Activated CD4-positive, alpha-beta T cell treated with anti-CD3 and anti-CD28 coated beads for 36 hours (primary cell): ENCODE measurements around the gene CHN2. TPM values are rescaled to one million over a fixed set of nuclear protein-coding genes. Genes with fewer than 3 reads are reported as not detected.
A peak's percentile ranks its signal among the peaks of the same experiment; 100 is the strongest.

Source experiments
- ATAC-seq: fragments of 200-7000 bp; cut with Tn5 transposase; one replicate; pipeline ENCODE4 v1.10.0; 2021; ENCODE audit warnings: mild to moderate bottlenecking, moderate library complexity
- CTCF ChIA-PET: fragments of 350-600 bp; sonication (Branson Sonifier 250); formaldehyde crosslinking; loops from one replicate; lab custom pipeline; 2021; ENCODE audit warnings: antibody characterized with exemption; lab: Charles Lee
- POLR2A ChIA-PET: fragments of 350-600 bp; sonication (Branson Sonifier 250); formaldehyde crosslinking; loops from one replicate; lab custom pipeline; 2021; ENCODE audit warnings: antibody characterized with exemption, inconsistent platforms; lab: Charles Lee
- DNase-seq: peaks from one replicate; pipeline ENCODE4 v3.0.0-alpha.2; 2020
- H3K27ac Mint-ChIP-seq: one replicate; pipeline ENCODE4 v1.8.0; 2021; ENCODE audit warnings: mixed read lengths
- H3K27me3 Mint-ChIP-seq: one replicate; pipeline ENCODE4 v1.8.0; 2021; ENCODE audit warnings: mixed read lengths
- H3K36me3 Mint-ChIP-seq: one replicate; pipeline ENCODE4 v1.8.0; 2021; ENCODE audit warnings: low read depth, mixed read lengths
- H3K4me1 Mint-ChIP-seq: one replicate; pipeline ENCODE4 v1.8.0; 2021; ENCODE audit warnings: mixed read lengths
- H3K4me3 Mint-ChIP-seq: one replicate; pipeline ENCODE4 v1.8.0; 2021; ENCODE audit warnings: mild to moderate bottlenecking, moderate library complexity, mixed read lengths
- H3K9me3 Mint-ChIP-seq: one replicate; pipeline ENCODE4 v1.8.0; 2021; ENCODE audit warnings: low read depth, mixed read lengths
- intact Hi-C, 2 experiments: fragments of 100-400 bp; cut with DNase I in 1 of 2; cut with micrococcal nuclease in 1 of 2; formaldehyde crosslinking; loops; one replicate each; pipeline versions ENCODE4 v1.14.2 to v1.15.1; 2022 to 2024; cut with DNase I, micrococcal nuclease
- total RNA-seq, 2 experiments: library from RNA; stranded (reverse); gene quantifications; one replicate each; pipeline ENCODE4 v1.2.3, GENCODE V29; 2021

Gene CHN2
- total RNA-seq, 2 experiments from 2014 or later, result 0.25 to 0.39 TPM

- CTCF ChIA-PET, result interaction anchor here (1.2 to 1.6 kb wide), 2 partner anchors 156 to 424 kb away, joined by 4 to 6 read pairs; no protein-coding TSS in a partner anchor
- no peaks in the 10 kb centered on the region for H3K27me3 Mint-ChIP-seq
- no peak overlapping the region for H3K27ac Mint-ChIP-seq
- H3K4me3 Mint-ChIP-seq, result no peak overlapping the region
- intact Hi-C loops, result loop anchor here (1.0 to 5.0 kb wide), 3 partner anchors 155 to 423 kb away; no protein-coding TSS in a partner anchor
- peak; percentile 50 for DNase-seq
- no peak for ATAC-seq
- no peaks in the 10 kb centered on the region for H3K4me1 Mint-ChIP-seq
- H3K36me3 Mint-ChIP-seq, result no peaks in the 10 kb centered on the region
- no peaks in the 10 kb centered on the region for H3K9me3 Mint-ChIP-seq
- POLR2A ChIA-PET, result no interaction called here
Measured at GRCh38 chr7:29345590-29345989, 151.0 kb downstream of the CHN2 start.

- ATAC-seq (no peak), DNase-seq (no peak)
- no peaks in the 10 kb centered on the region for H3K9me3 Mint-ChIP-seq
- POLR2A ChIA-PET, result no interaction called here
- intact Hi-C loops, result loop anchor here in 1 of 2 experiments (5.0 kb wide), 1 partner anchor 159 kb away; no protein-coding TSS in a partner anchor
- H3K4me3 Mint-ChIP-seq, result no peak overlapping the region
- no peak overlapping the region for H3K27ac Mint-ChIP-seq
- CTCF ChIA-PET, result interaction anchor here (1.2 to 1.6 kb wide), 2 partner anchors 156 to 424 kb away, joined by 4 to 6 read pairs; no protein-coding TSS in a partner anchor
- H3K36me3 Mint-ChIP-seq, result no peaks in the 10 kb centered on the region
- no peaks in the 10 kb centered on the region for H3K27me3 Mint-ChIP-seq
- H3K4me1 Mint-ChIP-seq, result no peaks in the 10 kb centered on the region
Measured at GRCh38 chr7:29346231-29346978, 151.8 kb downstream of the CHN2 start.

GRCh38 chr7:29349362-29349761 lies 154.8 kb downstream of the CHN2 start:
- Mint-ChIP-seq H3K4me1 (no peaks in the 10 kb centered on the region), H3K27me3 (no peaks in the 10 kb centered on the region), H3K36me3 (no peaks in the 10 kb centered on the region), H3K27ac (no peak overlapping the region), H3K4me3 (no peak overlapping the region), H3K9me3 (no peaks in the 10 kb centered on the region)
- no peak for ATAC-seq
- no peak for DNase-seq
- POLR2A ChIA-PET, result no interaction called here
- intact Hi-C loops, result loop anchor here in 1 of 2 experiments (5.0 kb wide), 1 partner anchor 162 kb away; no protein-coding TSS in a partner anchor
- CTCF ChIA-PET, result interaction anchor here (0.7 kb wide), 1 partner anchor 160 kb away, joined by 5 read pairs; no protein-coding TSS in a partner anchor

- no peaks in the 10 kb centered on the region for H3K27me3 Mint-ChIP-seq
- ChIA-PET POLR2A (no interaction called here), CTCF (no interaction called here)
- ATAC-seq, result no peak
- no peak overlapping the region for H3K27ac Mint-ChIP-seq
- no peaks in the 10 kb centered on the region for H3K9me3 Mint-ChIP-seq
- H3K4me3 Mint-ChIP-seq, result no peak overlapping the region
- no peaks in the 10 kb centered on the region for H3K36me3 Mint-ChIP-seq
- no peak for DNase-seq
- intact Hi-C loops, result no loop called here
- H3K4me1 Mint-ChIP-seq, result no peaks in the 10 kb centered on the region
Measured at GRCh38 chr7:29350351-29350750, 155.8 kb downstream of the CHN2 start.

GRCh38 chr7:29352041-29352440 lies 157.5 kb downstream of the CHN2 start:
- Mint-ChIP-seq H3K27ac (no peak overlapping the region), H3K4me3 (no peak overlapping the region), H3K4me1 (no peaks in the 10 kb centered on the region), H3K27me3 (no peaks in the 10 kb centered on the region), H3K9me3 (no peaks in the 10 kb centered on the region), H3K36me3 (no peaks in the 10 kb centered on the region)
- no peak for DNase-seq
- POLR2A ChIA-PET, result no interaction called here
- ATAC-seq, result no peak
- intact Hi-C loops, result no loop called here
- CTCF ChIA-PET, result interaction anchor here (0.7 kb wide), 1 partner anchor 15 kb away, joined by 3 read pairs; no protein-coding TSS in a partner anchor

- H3K4me1 Mint-ChIP-seq, result no peaks in the 10 kb centered on the region
- H3K4me3 Mint-ChIP-seq, result no peak overlapping the region
- no peak for ATAC-seq
- H3K9me3 Mint-ChIP-seq, result no peaks in the 10 kb centered on the region
- H3K27me3 Mint-ChIP-seq, result no peaks in the 10 kb centered on the region
- ChIA-PET CTCF (no interaction called here), POLR2A (interaction anchor here (0.6 kb wide), 1 partner anchor 153 kb away, joined by 3 read pairs; no protein-coding TSS in a partner anchor)
- no peak for DNase-seq
- intact Hi-C loops, result no loop called here
- H3K27ac Mint-ChIP-seq, result no peak overlapping the region
- no peaks in the 10 kb centered on the region for H3K36me3 Mint-ChIP-seq
Measured at GRCh38 chr7:29353810-29354209, 159.2 kb downstream of the CHN2 start.

- ChIA-PET CTCF (interaction anchor here (0.6 kb wide), 1 partner anchor 125 kb away, joined by 3 read pairs; no protein-coding TSS in a partner anchor), POLR2A (interaction anchor here (0.6 kb wide), 1 partner anchor 152 kb away, joined by 3 read pairs; no protein-coding TSS in a partner anchor)
- Mint-ChIP-seq H3K27me3 (no peaks in the 10 kb centered on the region), H3K4me1 (no peaks in the 10 kb centered on the region), H3K36me3 (no peaks in the 10 kb centered on the region), H3K27ac (no peak overlapping the region), H3K4me3 (no peak overlapping the region), H3K9me3 (no peaks in the 10 kb centered on the region)
- no peak for DNase-seq
- intact Hi-C loops, result no loop called here
- ATAC-seq, result no peak
Measured at GRCh38 chr7:29354340-29354739, 159.8 kb downstream of the CHN2 start.

GRCh38 chr7:29355388-29355787 lies 160.8 kb downstream of the CHN2 start:
- H3K27me3 Mint-ChIP-seq, result no peaks in the 10 kb centered on the region
- no peaks in the 10 kb centered on the region for H3K36me3 Mint-ChIP-seq
- intact Hi-C loops, result no loop called here
- DNase-seq (no peak), ATAC-seq (no peak)
- H3K9me3 Mint-ChIP-seq, result no peaks in the 10 kb centered on the region
- ChIA-PET POLR2A (no interaction called here), CTCF (interaction anchor here (0.6 kb wide), 1 partner anchor 13 kb away, joined by 4 read pairs; no protein-coding TSS in a partner anchor)
- H3K4me1 Mint-ChIP-seq, result no peaks in the 10 kb centered on the region
- no peak overlapping the region for H3K4me3 Mint-ChIP-seq
- no peak overlapping the region for H3K27ac Mint-ChIP-seq

- H3K36me3 Mint-ChIP-seq, result no peaks in the 10 kb centered on the region
- H3K27me3 Mint-ChIP-seq, result no peaks in the 10 kb centered on the region
- no peak overlapping the region for H3K4me3 Mint-ChIP-seq
- no peaks in the 10 kb centered on the region for H3K4me1 Mint-ChIP-seq
- ChIA-PET CTCF (interaction anchor here (0.6 kb wide), 1 partner anchor 266 kb away, joined by 3 read pairs; no protein-coding TSS in a partner anchor), POLR2A (no interaction called here)
- no peaks in the 10 kb centered on the region for H3K9me3 Mint-ChIP-seq
- no peak overlapping the region for H3K27ac Mint-ChIP-seq
- ATAC-seq, result no peak
- intact Hi-C loops, result no loop called here
- DNase-seq, result no peak
Measured at GRCh38 chr7:29356631-29357030, 162.1 kb downstream of the CHN2 start.

- intact Hi-C loops, result no loop called here
- CTCF ChIA-PET, result interaction anchor here (0.7 to 0.8 kb wide), 2 partner anchors 47 to 403 kb away, joined by 3 read pairs; no protein-coding TSS in a partner anchor
- DNase-seq, result no peak
- POLR2A ChIA-PET, result no interaction called here
- ATAC-seq, result no peak
- Mint-ChIP-seq H3K27me3 (no peaks in the 10 kb centered on the region), H3K36me3 (no peaks in the 10 kb centered on the region), H3K27ac (no peak overlapping the region), H3K4me1 (no peaks in the 10 kb centered on the region), H3K9me3 (no peaks in the 10 kb centered on the region), H3K4me3 (no peak overlapping the region)
Measured at GRCh38 chr7:29359482-29360093, 165.0 kb downstream of the CHN2 start.
